UCSD-AML1 (cell line): ENCODE results near the gene LCN6.

ENCODE experiments used
- DNase-seq: peaks from one replicate; lab custom pipeline; 2025; ENCODE audit not compliant: unreplicated experiment; lab: John Stamatoyannopoulos, UW

Gene LCN6

GRCh38 chr9:136726631-136727191, 21.6 kb downstream of the LCN6 start:
- peak; percentile 47 for DNase-seq

DNA sequence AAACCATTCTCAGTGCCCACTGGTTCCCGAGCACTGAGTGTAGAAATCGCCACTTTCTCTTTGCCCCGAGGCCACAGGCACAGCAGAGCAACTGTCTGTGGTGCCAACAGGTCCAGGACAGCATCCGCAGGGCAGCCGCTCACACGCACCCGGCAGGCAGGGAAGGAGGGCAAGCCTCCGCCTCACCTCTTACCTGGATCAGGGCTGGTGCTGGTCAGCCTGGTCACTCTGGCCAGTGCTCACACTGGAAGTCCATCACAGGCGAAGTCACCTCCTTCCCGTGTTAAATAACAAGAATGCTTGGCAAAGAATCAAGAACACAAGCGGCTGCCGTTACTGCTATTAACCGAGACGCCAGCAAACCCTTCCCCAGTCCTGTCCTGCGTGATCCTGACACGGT, 22.2 kb downstream of the LCN6 start:
- no peak for DNase-seq

GRCh38 chr9:136725612-136726011, 22.7 kb downstream of the LCN6 start:
- no peak for DNase-seq

DNA sequence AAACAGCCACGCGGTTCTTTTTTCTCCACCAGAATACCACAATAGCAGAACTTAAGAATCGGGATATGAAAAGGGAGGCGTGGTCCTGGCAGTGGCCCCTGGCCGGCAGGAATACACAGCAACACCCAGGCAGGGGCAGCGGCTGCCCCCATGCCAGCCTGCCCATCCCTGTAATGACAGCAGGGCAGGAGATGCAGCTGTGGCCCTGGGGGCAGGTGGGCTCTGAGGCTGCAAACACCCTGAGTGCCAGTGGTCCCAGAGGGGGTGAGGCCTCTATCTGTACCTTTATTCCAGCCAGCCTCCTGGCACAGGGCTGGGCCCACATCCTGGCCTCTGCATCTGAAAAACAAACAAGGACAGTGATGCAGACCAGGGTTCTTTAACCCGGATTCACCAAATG, 23.6 kb downstream of the LCN6 start:
- no peak for DNase-seq

DNA sequence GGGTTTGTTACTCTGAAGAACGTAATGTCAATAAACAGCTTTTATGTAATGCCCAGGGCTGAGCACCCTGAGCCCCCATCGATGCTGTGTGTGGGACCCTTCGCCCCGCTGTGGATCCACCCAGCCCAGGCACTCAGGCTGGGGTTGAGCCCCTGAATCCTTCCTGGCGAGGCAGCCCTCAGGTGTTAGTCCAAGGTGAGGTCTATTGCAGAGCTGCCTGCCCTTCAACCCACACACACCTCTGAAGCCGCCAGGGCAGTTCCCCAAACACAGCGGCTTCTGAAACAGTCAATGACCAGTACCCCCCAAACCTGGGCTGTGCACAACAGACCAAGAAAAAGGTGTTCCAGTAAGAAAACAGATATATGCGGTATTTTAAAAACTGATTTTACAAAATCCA, 24.3 kb downstream of the LCN6 start:
- DNase-seq, result no peak

DNA sequence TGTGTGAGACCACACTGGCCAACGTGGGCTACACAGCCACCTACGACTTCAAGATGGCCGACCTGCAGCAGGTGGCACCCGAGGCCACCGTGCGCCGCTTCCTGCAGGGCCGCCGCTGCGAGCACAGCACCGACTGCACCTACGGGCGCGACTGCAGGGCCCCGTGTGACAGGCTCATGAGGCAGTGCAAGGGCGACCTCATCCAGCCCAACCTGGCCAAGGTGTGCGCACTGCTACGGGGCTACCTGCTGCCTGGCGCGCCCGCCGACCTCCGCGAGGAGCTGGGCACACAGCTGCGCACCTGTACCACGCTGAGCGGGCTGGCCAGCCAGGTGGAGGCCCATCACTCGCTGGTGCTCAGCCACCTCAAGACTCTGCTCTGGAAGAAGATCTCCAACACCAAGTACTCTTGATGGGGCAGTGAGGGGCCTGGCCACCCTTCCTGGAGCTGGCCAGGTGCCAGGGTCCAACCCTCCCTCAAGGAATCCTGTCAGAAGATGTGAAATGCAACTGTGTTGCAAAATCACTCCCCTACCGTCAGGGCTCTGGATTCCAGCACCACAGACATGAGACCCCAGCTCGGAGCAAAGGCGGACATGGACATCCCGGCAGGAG, 24.9 kb downstream of the LCN6 start:
- no peak for DNase-seq

GRCh38 chr9:136722969-136723356, 25.4 kb downstream of the LCN6 start:
- no peak for DNase-seq

DNA sequence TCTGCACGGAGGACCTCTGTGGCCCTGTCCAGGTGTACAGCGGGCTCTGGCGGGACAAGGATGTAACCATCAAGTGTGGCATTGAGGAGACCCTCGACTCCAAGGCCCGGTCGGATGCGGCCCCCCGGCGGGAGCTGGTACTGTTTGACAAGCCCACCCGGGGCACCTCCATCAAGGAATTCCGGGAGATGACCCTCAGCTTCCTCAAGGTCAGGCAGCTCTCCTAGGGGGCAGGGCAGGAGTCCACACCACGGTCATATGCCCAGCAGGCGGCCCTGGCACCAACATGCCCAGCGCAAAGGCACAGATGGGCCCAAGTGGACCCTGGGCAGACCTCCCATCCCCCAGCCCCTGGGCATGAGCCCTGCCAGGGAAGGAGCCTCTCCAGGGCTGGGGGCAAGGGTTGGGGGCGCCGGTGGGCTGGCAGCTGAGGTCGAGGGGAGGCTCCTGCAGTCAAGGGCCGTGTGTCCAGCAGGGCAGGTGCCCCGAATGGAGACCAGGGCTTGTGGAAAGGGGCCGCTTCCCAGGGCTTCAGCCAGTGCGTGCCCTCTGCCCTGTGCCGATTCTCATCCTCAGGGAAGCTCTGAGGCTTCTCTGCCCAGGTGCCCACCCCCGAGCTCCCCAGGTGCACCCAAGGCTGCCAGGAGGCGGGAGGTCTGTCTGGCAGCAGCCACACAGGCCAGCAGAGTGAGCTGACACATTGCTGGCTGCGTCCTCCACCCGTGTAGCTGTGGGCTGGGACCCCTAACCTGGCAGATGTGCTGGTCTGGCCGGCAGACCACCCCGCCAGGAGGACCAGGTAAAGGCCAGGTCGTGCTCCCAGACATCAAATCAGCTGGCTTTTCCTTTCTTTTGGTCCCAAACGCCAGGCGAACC, 26.0 kb downstream of the LCN6 start:
- DNase-seq, result no peak

DNA sequence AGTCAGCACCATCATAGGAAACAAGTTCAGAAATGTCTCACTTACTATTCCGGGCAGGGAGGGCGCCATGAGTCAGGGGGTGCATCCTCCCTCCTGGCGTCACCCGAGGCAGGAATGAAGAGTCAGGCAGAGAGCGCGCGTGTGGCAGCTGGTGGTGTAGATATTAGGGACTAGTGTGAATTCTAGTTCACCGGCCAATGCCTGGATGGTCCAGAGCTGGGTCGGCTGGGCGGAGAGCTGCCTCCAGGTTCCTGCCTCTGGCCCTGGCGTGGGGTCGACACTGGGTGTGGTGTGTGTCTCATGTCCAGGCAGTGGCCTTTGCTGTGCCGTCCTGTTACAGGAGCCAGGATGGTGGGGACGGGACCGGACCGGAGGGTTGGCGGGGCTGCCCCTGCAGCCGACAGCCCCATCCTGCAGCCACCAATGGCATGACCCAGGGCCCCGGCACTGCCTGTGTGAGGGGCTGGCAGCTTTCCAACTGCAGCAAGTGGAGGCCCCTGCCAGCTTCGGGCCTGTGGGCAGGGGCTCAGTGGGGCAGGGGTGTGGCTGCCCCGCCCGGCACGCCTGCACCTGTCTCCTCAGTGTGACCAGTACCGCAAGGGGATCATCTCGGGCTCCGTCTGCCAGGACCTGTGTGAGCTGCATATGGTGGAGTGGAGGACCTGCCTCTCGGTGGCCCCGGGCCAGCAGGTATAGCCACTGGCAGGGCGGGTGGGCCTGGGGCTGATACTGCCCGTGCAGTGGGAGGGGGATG, 26.8 kb downstream of the LCN6 start:
- DNase-seq, result no peak

DNA sequence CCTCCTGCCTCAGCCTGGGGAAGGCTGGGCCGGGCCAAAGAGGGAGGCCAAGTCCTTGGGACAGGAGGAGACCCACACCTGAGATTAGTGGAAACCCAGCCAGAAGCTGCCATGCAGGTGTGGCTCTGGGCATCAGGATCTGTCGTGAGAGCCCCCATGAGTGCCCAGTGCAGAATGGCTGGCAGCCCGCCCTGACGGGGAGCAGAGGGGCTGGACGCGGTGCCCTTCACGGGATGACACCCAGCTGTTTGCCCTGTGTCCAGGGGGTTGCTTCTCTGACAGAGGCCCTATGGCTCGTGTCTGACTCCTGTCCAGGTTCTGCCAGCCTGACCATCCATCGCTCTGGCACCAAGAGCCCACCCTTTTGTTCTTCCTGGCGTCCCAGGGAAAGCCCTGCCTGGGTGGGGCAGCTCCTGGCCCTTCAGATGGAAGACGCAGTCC, 27.4 kb downstream of the LCN6 start:
- DNase-seq, result no peak

DNA sequence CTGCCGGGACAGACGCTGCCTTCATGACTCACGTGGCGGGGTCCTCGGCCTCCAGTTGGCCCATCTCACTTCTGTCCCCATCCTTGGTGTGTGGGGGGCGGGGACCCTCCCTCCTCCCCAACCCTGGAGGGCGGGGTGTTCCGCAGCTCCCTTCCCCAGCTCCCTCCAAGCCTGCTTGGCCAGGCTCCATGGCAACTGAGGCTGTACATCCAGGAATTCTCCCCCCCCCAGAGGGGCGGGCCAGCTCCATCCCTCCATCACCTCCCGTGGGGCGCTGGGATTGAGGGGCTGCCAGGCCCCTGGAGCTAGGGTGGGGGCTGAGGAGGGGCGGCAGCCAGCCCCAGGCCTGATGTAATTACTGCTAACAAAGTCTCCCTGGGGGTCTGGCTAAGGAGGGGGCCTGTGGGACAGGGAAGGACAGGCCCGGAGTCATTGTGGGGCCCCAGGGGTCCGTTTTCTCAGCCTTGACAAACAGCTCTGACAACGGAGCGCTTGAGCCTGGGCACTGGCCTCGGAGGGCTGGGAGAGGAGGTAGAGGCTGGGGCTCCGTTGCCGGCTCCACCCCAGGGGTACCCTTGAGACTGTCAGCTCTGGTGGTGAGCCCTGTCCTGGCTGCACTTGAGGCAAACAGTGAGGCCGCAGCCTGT, 28.0 kb downstream of the LCN6 start:
- DNase-seq, result no peak

- DNase-seq, result no peak
Measured at GRCh38 chr9:136719195-136719880, 29.0 kb downstream of the LCN6 start.

- no peak for DNase-seq
Measured at GRCh38 chr9:136718345-136719194, 29.8 kb downstream of the LCN6 start.

DNA sequence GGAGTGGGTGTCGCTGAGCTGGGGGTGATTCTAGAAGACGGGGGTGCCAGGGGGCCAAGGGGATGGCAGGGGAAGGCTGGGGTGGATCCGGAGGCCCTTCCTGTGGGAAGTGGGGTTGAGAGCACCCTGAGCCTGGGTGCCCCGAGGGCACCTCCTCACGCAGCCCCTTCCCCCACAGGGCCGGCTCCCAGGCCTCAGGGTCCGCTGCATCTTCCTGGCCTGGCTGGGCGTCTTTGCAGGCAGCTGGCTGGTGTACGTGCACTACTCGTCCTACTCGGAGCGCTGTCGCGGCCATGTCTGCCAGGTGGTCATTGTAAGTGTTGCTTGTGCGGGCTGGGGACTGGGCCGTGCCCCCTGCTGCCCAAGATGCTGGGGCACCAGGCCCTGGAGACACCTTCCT, 30.9 kb downstream of the LCN6 start:
- no peak for DNase-seq

DNA sequence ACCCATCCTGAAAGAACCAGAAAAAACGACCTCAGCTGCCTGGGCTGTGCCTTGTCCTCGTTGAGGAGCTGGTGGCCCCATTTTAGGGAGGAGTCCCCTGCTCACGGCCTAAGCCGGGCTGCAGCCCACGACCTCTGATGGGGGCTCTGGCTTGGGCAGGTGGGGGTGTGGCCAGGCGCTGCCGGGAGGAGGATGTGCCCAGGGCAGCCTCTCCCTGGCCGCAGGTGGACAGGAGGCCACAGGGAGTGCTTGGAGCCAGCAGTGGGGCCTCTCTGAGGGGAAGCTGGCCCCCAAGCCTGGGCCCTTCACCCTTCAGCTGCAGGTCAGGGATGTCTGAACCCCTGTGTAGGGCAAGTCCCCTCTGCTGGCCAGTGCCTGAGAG, 33.4 kb downstream of the LCN6 start:
- DNase-seq, result no peak

GRCh38 chr9:136714096-136714892, 34.0 kb downstream of the LCN6 start:
- peak; percentile 76 for DNase-seq

DNA sequence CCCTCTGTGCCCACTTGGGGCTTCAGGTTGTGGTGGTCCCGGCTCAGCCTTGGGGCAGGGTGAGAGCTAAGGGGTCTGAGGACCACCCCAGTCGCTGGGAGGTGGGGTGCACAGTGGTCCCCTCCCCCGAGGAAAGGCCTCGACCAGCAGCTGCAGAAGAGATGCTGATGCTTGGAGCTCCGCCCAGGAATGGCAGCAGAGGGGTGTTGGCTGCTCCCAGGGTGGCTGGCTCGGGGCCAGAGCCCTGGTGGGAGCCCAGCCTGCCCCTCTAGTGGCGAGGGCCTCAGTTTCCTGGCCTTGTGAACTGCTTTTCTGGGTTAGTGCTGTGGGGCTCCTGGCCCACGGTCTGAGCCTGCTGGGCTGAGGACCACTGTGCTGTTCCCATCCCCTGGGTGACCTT, 34.8 kb downstream of the LCN6 start:
- peak; percentile 35 for DNase-seq

- DNase-seq, result no peak
Measured at GRCh38 chr9:136712690-136713544, 35.4 kb downstream of the LCN6 start.
